Stimulated activated CD4-positive, alpha-beta T cell treated with anti-CD3 and anti-CD28 coated beads, Interleukin-1b, Interleukin-23, amount 100 ng/mL, for 48 hours (primary cell): ENCODE measurements around the gene DENND5A.

ENCODE experiments used
- DNase-seq: peaks from one replicate; pipeline ENCODE4 v3.0.0-alpha.2; 2020

Gene DENND5A

GRCh38 chr11:9092853-9093778 lies 172.0 kb downstream of the DENND5A start:
- no peak for DNase-seq

- no peak for DNase-seq
Measured at GRCh38 chr11:9092072-9092471, 173.1 kb downstream of the DENND5A start.

- no peak for DNase-seq
Measured at GRCh38 chr11:9091044-9091922, 173.9 kb downstream of the DENND5A start, which contains the start of gene SCUBE2. TSS of gene SCUBE2 (minus strand) at chr11:9091599. CDS start at chr11:9091528, 71 bp downstream.

GRCh38 chr11:9090488-9091043 lies 174.6 kb downstream of the DENND5A start:
- DNase-seq, result no peak

- no peak for DNase-seq
Measured at GRCh38 chr11:9089636-9090035, 175.5 kb downstream of the DENND5A start.

GRCh38 chr11:9089061-9089460 lies 176.1 kb downstream of the DENND5A start:
- no peak for DNase-seq
